IPS-NIHi7 (cell line): ENCODE data around the gene ABCB4.

Source experiments
- DNase-seq: peaks from one replicate; pipeline ENCODE4 v3.0.0; 2012; ENCODE audit warnings: mixed read lengths; ENCODE audit errors: extremely low spot score

Gene ABCB4

DNA sequence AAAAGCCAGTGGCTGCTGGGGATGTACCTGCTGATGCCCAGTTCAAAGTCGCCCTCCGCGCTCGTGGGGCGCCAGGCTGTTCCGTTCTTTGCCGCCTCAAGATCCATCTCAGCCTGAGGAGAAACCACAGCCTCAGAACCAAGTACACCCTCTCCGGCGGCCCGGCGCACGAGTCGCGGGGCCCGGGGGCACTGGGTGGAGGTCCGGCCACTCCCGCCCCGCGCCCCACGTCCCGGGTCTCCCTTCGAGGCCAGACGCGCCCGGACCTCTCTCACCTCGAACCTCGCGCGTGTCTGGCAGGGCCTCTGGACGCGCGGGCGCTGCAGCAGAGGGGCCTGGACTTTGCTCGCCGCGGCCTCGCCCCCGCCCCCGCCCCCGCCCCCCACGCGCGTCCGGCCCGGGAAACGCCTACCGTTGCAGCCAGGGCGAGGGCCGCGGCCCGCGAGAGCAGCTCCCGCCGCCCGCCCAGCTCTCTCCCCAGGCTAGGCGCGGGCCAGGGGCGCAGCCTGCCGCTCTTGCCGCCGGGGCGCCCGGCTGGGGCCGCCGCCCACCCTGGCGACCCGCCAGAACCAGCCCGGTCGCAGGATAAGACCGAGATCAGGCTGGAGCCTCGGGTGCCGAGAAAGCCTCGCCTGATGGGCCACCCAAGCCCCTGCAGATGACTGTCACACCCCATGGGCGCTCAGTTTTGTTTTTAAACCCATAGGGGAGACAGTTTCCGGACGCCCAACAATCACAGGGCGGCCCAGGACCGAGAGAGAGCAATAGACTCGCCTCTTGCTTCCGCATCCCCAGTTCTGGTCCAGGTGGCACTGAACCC is at the start of gene ABCB4:
TSS of gene ABCB4 (minus strand) at position 322 of the 820 bp plus-strand sequence. CDS start at position 107, 215 bp downstream.
- peak; percentile 31 for DNase-seq

DNA sequence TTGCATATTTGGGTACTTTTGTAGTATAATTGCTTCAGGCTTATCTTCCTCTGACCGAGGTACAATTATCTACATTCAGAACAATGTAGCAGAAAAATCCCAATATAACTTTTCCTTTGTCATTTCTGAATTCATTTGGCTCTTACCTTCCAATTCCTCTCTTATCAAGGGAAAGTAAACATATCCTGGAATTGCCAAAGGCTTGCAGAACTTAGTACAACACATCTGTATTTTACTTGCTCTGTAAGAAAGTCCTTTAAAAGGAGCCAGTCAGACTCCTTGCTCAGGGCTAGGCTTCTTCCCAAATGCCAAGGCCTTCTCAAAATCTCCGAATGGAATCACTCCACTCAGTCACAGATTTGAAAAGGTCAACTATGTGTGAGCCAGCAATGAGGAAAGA is 43.3 kb upstream of the ABCB4 start:
- DNase-seq, result no peak

DNA sequence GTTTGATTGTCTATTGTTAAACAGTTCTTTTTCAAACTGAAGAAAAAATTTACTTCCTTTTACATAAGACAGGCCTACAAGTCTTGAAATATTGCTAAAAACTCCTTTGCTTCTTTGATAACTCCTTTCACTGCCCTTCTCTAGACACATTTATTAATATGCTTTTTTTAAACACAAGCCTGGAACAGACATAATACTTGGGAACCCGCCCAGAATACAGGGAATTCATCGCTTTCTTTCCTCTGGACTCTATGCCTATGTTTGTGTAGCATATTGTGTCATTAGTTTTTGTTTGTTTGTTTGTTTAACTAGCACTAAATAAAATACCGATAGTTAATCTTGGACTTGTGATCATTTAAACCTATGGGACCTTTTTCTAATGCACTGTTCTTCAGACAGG is 42.4 kb upstream of the ABCB4 start:
- no peak for DNase-seq

DNA sequence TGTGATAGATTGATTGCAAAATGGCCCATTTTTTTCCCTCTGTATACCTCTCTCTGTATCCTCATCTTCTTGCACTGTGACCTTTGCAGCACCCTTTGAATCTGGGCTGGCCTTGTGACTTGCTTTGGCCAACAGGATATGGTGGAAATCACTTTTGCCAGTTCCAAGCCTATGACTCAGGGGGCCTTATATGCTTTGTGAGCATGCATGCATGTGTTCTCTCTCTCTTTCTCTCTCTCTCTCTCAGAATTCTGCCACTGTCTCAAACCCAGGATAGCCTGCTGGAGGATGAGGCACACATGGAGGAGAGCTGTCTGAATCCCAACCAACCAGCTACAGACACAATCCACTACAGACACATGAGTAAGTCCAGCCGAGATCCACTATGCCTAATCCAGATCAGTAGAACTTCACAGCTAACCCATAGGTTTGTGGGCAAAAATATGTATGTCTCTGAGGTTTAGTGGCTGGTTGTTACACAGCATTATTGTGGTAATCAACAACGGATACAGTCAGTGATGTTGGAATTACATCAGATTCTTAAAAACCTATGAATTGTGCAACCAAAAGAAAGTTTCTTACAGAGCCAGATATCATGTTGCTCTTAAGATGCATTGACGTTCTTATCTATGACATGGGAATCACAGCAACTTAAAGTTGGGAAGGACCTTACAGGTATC is 41.8 kb upstream of the ABCB4 start:
- DNase-seq, result no peak

DNA sequence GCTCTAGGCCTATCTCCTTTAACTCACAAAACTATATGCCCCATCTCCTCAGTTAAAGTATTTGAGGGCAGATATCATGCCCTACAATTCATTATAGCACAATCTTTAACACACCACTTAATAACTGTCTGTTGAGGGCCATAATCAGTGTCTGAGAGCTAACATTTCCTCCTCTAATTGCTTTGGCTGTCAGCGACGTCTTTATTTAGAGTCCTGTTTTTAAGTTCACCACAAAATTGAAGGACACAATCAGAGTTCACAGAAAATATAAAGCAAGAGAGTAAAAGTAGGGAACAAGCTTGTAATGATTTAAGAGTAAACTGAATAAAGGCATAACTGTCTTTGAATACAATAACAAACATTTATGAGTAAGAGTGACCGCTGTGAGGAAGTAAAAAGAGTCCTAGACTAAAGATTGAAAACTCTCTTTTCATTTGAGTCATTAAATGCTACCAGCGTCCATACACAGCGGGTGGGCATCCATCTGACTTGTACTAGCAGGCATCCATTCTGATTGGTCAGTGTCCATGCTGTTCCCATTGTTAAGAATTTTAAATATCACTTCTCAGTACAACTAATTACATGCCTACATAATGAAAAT is 38.4 kb upstream of the ABCB4 start:
- no peak for DNase-seq

DNA sequence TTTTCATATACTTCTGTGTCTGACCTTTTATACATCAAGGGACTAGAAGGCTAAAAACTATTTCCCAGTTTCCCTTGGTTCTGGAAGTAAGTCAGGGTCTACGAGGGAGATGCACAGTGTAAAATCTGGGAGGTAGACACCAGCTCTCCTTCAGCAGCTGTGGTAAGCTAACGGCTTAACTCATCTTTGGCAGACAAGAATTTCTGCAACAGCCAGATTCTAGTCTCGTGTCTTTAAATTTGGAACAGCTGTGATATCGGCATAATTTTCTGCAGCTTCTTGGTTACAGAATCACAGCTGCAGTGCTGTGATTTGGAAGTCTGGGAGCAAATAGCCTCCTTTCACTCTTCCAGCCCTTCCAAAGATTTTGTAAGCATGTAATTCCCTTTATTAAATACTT is 37.4 kb upstream of the ABCB4 start:
- DNase-seq, result no peak

DNA sequence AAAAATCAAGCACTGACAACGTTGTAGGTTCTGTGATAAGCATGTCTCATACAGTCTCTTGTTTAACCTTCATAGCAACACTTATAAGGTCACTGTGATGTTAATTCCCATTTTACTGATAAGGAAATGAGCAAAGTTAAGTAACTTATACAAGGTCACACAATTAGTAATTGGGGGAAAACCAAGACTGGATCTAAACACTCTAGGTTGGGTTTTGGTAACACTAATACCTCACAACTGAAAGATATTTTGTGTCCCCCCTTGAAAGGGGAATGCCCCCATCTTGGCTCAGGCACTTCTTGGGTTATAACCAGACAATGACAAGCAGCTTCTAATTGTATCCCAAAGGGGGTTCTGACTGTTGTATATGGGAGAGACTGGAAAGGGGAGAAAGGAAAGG is 36.0 kb upstream of the ABCB4 start:
- DNase-seq, result no peak

DNA sequence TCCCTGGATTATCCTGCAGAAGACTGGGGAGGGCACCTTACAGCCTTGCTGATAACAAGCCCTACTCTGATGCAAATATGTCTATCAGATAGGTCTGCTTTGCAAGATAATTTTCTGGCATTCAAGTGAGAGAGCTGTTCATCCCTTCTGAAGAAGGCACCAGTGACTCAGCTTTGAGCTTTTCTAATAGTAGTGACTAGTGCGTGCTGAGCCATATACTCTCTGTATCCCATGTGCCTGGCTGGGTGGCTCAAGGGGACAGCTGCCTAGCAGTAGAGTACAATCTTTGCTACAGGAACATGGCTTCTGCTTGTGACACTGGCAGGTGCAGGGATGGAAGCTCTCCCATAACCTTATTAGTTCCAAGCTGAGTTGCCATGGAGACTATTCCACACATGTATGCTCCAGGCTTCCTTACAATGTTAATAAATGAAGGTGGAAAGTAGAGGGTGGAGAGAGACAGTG is 35.0 kb upstream of the ABCB4 start:
- no peak for DNase-seq

DNA sequence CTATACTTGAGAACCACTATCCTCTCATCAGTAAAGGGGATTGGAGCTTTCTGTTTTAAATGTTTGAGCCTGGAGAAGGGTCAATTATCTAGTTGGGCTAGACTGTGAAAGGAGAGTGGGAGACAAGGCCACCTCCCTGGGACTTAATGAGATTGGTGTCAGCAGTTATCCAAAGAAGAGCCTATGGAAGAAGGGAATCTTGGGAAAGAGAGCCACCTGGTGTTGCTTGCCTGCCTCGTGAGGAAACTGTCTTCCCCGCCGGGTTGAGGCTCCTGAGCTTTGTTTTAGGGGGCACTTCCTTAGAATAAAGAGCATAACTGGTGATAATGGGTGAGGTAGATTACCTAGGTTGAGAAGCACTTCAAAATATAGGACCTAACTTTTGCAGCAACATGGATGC is 32.0 kb upstream of the ABCB4 start:
- DNase-seq, result peak; percentile 55

DNA sequence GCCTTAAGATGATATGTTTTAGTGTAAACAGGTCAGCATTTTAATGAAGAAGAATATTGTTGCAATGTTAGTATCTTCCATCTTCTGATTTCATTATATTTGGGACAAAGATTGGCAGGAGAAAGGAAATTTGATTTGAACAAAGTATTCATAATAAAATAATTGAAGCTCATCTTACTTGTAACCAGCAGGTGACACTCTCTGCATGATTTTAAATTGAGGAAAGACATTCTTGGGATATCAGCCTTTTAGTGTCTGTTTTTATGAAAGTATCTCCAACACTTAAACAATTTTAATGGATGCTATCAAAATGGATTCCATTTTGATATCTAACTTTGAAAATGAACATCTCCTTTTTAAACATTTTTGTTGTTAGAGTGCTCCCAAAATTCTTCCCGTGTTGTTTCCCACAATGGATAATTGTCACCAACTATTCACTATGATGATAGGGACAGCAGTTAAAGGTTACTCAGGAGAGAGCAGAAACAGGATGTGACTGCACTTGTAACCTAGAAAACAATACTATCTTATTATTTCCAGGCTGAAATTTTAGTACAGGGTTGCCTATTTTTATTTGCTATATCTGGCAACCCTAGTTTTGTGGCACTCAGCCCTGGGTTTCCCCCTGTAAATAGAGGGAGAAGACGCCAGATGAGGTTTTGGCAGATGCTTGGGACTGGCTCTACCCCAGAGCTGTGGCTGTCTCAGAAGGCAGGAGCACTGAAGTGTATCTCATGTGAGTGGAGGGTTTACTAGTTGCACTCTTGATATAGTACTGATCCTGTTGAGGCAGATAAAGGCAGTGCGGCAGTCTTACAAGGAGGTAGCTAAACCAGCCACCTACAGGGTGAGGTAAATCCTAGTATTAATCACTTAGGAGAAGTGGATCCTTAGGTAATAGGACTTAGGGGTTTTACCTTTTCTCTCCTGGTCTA is 31.0 kb upstream of the ABCB4 start:
- no peak for DNase-seq

DNA sequence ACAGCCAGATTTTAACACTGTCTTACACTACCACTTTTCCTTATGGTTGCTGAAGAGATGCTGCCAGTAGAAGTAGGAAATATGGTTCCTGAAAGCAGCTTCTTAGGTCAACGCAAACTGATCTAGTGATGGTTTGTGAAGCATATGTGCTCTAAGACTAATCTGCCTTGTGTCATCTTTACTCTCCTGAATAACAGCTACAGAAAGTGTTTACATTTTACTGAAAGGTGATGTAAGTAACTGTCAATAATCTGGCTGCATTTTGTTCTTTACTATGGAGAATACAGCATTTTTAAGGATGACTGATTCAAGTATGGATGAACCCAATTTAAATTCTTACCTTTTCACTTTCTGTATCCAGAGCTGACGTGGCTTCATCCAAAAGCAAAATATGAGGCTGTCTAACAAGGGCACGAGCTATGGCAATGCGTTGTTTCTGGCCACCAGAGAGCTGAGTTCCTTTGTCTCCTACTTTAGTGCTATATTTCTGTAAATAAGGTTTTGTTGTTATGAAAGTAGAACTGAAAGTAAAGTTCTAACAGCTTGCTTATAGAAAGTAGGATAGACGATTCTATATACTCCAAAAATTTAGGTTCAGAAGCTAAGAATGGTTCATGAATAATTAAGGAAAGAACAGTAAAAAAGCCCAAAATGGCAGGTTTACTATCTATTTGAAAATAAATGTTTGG is 30.2 kb upstream of the ABCB4 start:
- DNase-seq, result no peak

DNA sequence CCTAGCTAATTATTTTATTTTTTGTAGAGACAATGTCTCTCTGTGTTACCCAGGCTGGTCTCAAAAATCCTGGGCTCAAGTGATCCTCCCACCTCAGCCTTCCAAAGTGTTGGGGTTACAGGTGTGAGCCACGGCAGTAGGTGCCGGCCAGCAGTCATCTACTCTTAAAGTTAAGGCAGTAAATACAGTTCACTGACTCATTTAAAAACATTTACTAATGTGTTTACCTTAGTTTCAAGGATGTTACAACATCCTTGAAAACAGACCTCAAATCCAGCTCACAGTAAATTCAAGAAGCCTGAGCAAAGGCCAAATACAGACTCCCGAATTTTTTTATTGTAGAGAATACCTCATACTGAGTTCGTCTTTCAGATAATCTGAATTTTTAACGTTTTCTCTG is 29.6 kb upstream of the ABCB4 start:
- no peak for DNase-seq

DNA sequence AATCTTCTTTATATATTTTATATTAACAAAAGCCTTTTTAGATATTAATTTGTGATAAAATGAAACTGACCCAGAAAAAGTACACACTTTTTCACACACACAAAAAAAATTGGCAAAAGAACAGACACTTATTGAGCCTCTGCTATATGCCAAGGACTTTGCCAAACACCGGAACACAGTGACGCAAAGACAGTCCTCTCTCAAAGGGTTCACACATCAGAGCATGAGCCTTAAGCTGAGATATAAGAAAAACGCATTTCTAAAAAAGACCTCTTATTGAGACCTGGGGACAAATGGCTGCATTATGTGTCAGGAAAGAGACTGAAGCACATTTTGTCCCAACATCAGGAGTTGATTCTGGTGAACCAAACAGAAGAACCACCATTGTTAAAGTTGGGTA is 24.0 kb upstream of the ABCB4 start:
- DNase-seq, result no peak

DNA sequence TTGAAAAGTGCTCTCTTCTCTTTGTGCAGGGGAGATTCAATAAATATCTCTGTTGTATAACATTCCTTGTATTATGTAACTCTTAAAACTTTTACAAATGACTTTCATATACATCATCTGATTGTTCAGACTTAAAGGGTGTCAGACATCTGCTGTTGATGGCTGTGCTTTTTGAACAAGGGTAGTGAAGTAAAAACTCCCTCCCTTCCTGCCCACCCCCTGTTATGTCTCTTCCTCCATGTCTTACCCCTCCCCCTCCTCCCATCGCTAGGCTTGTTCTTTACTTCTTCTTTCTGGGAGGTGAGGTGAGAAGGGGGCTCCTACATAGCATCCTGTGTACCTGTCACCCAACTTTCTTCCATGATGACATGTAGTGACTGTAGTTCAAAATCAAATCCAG is 23.4 kb upstream of the ABCB4 start:
- no peak for DNase-seq

DNA sequence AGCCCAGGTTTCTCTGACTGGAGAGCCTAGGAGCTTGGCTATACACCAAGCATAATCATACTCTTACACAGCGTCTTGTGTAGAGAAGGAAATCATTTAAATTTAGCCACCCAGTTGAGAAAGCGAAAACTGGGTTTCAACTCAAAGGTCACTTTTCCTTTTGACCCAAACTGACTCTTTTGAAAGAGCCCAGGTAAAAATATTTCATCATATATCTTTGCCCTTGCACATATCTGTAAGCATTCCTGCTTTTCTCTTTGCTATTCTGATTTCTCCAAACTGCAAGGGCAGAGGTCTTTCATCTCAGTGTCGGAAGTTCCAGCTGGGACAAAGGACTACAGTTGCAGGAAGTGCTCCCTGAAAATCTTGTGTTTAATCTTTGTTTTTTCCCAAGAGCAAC is 22.0 kb upstream of the ABCB4 start:
- no peak for DNase-seq

DNA sequence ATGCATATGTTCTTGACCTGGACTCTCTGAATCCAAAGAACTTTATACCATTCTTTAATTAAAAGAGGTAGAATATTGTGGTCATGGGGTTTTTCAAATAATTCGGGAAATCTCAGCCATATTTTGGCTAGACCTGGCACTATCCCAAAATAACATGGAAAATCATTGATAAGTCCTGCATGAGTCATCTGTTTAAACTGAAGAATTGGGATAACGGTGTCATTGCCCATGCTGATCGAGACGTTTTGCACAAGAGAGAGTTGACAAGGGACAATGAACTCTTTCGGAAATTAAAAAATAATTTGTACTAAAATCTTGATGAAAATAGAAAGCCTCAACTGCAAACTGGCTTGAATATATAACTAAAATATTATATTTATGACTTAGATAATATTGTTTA is 19.9 kb upstream of the ABCB4 start:
- DNase-seq, result no peak

DNA sequence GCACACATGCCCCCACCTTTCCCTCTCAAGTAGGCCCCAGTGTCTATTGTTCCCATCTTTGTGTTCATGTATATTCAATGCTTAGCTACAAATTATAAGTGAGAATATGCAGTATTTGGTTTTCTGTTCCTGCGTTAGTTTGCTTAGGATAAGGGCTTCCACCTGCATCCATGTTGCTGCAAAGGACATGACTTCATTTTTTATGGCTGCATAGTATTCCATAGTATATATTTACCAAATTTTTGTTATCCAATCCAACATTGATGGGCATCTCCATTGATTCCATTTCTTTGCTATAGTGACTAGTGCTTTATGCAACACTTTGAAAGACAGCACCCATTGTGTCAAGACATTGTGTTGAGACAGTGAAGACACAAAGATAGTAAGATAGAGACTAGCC is 19.0 kb upstream of the ABCB4 start:
- DNase-seq, result no peak

DNA sequence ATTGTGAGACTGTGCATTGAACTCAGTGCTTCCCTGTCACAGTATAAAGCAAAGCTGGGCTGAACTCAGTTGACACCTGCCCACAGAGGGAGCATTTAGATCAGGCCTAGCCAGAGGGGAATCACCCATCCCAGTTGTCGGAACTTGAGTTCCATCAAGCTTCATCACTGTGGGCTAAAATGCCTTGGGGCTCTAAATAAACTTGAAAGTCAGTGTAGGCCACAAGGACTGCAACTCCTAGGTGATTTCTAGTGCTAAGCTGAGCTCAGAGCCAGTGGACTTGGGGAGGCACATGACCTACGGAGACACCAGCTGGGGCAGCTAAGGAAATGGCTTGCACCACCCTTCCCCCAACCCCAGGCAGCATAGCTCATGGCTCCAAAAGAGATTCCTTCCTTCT is 7.7 kb upstream of the ABCB4 start:
- no peak for DNase-seq

DNA sequence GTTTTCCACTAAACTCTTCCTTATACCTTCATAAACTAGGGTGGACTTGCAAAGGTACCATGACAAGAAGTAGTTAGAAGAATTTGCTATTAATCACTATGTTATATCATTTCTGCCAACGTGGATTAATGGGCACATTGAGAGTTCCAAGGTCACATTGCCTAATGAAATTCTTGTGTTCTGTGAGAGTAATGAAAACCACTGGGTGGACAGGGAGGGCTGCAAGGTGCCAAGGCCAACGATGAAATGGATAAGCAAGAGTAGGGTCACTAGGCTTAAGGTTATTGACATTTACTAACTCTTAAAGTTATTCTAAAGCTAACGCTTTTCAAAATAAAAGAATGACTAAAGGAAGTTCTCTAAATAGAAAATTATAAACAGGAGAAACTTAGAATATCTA is 6.6 kb upstream of the ABCB4 start:
- DNase-seq, result no peak

DNA sequence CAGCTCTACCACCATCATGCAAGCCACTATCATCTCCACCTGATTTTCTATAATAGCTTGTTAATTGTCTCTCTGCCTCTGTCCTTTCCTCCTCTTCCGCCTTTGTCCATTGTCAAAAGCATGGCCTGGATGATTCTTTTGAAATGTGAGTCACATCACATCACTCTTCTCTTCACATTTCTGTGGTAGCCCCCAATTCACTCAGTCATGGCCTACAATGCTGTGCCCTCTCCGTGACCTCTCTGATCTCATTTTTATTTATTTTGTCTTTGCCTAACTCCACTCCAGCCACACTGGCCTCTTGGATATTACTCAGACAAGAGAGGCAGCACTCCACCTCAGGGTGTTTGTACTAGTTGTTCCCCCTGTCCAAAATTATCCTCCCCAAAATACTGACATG is 4.9 kb upstream of the ABCB4 start:
- DNase-seq, result no peak

DNA sequence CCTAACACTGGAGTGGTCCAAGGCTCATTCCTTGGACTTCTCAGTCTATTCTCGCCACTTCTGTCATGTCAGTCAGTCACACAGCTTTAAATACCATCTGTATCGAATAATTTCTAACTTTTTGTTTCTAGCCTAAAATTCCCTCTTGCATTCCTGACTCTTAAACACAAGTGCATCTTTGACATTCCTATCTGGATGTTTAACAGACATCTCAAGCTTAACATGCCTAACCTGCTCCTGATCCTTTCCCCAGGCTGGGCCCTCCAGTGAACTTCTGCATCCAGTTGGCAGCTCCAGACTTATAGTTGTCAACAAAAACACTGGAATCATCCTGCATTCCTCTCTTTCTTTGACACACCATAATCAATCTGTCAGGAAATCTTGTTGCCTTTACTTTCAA is 4.5 kb upstream of the ABCB4 start:
- no peak for DNase-seq
